NCI-H187 treated with DMSO at 0.1 percent for 48 hours (cell line): ENCODE measurements around the gene ZDHHC11B.
"Not testable (repeated sequence)": the region's sequence is repeated elsewhere in the genome, so short reads cannot be mapped to it uniquely, and the experiment has no call there.

Source experiments
- DNase-seq: peaks from one replicate; lab custom pipeline; 2025; lab: John Stamatoyannopoulos, UW

The ZDHHC11B gene

DNA sequence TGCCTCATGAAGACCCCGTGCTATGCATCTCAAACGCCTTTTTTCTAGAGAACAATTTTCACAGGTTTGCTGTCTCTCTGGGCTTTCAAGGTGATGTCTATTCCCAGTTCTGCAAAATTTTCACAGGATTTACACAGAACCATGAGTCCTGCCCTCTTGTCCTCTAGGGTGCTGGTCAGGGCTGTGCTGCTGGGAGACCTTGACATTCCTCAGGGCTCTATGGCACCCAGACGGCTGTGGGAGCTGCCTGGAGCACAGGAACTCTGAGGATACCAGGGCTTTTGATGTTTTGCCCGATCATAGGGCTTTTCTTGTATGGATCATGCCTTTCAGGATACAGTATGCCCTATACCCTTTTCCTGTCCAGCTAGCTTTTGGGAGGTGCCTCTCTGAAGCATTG is 68.9 kb downstream of the ZDHHC11B start:
- DNase-seq: not testable (repeated sequence)

DNA sequence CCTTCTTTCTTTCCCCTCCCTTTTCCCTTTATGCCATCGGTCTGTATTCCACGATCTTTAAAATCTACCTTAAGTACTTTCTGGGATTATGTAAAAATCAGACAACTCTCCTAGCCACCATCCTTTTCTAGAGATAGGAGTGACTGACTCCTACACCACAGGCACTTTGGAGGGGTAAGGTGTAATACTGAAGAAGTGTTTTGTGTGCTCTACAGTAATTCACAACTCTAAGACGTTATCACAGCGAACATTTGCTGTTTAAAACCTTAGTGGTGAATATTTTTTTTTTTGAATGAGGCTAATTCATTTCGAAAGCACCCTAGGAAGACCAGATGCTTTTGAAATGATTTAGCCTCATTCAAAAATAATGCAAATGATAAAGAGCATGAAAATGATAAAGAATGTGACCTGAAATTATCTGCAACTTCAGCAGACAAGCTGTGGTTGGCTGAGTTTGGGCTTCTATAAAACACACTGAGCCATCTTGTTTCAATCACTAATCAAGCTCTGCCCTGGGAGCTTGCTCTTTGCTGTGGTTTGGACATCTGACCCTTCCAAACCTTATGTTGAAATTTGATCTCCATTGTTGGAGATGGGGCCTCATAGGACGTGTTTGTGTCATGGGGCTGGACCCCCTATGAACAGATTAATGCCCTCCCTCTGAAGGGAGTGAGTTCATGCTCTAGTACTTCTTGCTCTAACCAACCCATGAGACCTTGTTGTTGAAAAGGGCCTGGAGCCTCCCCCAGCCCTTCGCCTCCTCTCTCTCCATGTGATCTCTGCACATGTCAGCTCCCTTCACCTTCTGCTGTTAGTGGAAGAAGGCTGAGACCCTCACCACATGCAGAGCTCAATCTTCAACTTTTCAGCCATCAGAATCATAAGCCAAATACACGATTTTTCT is 70.1 kb downstream of the ZDHHC11B start:
- not testable (repeated sequence) for DNase-seq

DNA sequence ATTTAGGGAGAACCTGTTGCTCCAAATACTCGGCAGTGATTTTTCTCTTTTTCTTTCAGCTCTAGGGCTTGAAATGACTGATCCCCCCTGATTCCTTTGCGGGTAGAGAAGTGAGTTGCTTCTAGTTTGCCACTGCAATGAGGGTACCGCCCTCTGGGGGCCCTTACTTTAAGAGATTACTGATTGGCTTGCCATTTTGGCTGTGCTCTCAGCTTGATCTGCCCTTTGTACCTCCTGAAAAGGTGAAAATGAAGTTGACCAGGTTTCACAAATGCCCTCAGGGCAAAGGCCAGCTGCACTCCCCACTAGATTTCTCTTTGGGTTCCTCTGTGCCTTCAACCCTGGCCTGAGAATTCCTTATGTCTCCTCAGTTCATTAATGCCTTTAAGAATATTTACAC is 70.8 kb downstream of the ZDHHC11B start:
- DNase-seq: not testable (repeated sequence)

DNA sequence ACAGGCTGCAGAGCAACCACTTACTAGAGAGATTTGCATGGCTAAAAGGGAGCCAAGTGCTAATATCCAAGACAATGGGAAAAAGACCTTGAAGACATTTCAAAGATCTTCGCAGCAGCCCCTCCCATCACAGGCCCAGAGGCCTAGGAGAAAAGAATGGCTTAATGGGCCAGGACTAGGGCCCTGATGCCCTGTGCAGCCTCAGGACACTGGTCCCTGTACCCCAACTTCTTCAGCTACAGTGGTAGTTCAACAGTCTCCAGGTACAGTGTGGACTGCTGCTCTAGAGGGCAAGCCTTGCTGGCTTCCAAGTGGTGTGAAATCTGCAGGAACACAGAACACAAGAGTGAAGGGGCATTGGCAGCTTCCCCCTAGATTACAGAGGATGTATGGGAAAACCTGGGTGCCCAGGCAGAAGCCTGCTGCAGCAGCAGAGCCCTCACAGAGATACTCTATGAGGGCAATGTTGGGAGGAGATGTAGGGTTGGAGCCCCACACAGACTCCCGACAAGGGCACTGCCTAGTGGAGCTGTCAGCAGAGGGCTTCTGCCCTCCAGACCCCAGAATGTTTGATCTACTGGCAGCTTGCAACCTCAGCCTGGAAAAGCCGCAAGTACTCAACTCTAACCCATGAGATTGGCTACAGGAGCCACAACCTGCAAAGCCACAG is 75.5 kb downstream of the ZDHHC11B start:
- not testable (repeated sequence) for DNase-seq

DNA sequence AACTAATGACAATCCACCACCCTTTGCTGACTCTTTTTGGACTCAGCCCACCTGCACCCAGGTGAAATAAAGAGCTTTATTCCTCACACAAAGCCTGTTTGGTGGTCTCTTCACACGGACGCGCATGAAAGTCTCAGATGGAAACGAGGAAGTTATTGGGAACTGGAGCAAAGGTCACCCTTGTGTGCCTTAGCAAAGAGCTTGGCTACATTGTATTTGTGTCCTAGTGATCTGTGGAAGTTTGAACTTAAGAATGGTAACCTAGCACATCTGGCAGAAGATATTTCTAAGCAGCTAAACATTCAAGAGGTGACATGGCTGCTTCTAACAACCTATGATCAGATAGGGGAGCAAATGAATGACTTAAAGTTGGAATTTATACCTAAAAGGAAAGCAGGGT is 76.2 kb downstream of the ZDHHC11B start:
- DNase-seq: not testable (repeated sequence)

DNA sequence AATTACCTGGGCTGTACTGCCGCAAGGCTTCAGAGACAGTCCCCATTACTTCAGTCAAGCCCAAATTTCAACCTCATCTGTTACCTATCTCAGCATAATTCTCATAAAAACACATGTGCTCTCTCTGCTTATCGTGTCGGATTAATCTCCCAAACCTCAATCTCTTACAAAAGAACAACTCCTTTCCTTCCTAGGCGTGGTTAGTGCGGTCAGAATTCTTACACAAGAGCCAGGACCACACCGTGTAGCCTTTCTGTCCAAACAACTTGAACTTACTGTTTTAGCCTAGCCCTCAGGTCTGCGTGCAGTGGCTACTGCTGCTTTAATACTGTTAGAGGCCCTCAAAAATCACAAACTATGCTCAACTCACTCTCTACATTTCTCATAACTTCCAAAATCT is 78.4 kb downstream of the ZDHHC11B start:
- not testable (repeated sequence) for DNase-seq

DNA sequence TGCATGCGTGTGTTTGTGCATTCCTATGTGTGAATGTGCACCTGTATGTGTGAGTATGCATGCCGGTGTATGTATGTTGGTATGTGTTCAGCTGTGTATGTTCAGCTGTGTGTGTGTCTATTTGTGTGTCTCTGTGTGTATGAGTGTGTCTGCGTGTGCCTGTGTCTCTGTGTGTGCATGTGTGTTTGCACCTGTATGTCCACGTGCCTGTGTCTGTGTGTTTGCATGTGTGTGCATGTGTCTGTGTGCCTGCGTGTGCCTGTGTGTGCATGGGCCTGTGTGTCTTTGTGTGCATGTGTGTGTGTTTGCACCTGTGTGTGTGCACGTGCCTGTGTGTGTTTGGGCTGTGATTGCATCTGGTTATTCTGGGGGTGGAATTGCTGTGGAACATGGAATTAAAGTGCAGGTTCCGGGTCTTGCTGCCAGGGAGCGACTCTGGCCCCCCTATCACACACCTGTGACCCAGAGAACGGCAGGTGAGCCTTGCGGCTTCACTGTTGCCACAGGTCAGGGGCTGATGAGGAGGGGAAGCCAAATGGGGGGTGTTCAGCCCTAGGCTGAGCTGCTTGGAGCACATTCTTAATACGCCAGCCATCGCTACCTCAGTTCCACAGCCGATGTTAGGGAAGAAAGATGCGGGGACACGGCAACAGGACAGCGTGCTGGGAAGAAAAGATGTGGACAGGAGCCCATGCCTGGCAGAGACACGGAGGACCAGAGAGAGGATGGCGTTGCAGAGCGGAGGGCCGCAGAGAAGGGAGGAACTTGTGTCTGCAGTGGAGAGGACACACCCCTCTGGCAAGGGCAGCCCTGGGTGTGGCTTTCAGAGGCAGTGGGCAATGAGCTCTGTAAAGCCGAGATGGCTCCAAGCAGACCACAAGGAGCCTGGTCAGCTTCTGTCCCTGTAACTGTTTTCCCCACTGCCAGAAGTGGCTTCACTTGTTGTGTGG is 87.5 kb downstream of the ZDHHC11B start:
- DNase-seq: not testable (repeated sequence)

DNA sequence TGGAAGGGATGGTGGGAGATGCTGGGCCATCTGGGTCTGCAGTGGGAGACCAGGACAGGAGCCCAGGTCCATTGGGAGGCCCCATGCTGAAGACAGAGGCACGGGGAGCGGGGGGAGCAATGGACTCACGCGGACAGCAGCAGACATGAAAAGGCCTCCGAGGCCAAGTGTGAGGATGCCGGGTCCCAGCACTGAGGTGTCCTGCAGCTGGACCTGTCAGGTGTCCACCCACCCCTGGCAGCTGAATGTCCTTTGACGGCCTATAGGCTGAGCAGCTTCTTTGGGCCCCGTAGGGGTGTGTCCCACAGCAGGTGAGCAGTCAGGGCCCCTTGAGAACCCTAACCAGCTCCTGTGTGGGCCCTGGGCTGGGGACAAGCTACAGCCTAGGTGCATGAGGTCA is 88.3 kb downstream of the ZDHHC11B start:
- DNase-seq: not testable (repeated sequence)

DNA sequence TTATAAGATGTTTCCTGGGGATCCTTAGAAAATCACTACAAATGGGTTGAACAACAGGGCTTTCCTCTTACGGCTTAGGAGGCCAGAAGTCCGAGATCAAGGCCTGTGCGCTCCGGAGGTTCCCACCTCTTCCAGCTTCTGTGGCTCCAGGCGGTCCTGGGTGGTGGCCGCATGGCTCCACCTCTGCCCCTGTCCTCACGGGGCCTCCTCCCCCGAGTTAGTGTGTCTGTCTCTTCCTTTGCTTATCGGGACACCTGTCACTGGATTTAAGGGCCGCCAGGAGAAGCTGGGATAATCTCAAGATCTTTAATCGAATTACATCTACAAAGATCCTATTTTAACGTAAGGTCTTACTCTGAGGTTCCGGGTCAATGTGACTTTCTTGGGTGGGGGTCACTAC is 89.1 kb downstream of the ZDHHC11B start:
- not testable (repeated sequence) for DNase-seq

DNA sequence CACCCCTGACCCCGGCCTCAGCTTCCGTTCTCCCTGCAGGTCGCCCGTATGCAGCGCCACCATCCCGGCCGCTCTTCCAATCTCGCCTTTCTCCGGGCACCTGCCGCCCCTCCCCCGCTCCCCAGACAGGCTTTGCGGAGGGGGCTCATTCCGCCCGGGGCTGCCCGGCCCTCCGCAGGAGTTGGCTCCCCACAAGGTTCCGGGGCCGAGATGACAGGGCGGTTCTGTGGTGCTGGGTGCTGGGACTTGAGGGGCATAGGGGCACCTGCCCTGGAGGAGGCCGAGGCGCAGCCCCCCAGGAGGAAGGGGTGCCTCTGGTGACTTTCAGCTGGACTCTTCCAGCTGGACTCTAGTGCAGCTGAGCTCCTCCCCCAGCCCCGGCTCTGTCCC is 90.5 kb downstream of the ZDHHC11B start:
- DNase-seq: not testable (repeated sequence)

DNA sequence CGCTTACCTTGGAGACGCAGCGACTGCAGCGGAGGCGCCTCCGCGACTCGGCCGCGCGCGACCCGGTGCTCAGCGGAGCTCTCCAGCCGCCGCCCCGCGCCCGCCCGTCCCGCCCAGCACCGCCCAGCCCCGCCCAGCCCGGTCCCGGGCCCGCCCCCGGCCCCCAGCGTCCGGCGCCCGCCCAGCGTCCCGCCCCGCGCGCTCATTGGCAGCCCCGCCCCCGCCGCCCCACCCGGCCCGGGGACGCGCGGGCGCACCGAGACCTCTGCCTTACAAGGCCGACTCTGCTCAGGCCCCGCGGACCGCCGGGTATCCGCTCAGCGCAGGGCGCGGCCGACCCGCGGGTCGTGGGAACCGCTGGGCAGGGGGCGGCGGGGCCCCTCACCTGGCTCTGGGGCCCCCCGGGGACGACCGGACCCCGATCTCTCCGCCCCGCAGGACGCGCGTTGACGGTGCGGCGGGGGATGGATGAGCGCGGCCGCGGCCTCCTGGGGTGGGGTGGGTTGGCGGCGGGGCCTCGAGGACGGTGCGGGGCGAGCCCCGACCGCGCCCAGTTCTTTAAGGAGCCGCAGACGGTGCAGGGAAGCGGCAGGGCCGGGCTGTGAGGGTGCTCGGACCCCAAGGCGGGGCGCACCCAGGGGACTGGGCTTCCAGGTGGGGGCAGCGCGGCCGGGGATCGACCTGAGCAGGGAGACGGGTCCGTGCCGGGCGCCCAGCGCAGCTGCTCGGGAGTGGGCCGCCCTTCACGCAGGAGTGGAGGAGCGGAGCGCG is 91.1 kb downstream of the ZDHHC11B start, which contains the start of gene TPPP:
Gene TPPP, minus strand, starts transcription at position 82 of the 771 bp plus-strand sequence. CDS start 15,292 bp downstream, outside the sequence.
- not testable (repeated sequence) for DNase-seq

DNA sequence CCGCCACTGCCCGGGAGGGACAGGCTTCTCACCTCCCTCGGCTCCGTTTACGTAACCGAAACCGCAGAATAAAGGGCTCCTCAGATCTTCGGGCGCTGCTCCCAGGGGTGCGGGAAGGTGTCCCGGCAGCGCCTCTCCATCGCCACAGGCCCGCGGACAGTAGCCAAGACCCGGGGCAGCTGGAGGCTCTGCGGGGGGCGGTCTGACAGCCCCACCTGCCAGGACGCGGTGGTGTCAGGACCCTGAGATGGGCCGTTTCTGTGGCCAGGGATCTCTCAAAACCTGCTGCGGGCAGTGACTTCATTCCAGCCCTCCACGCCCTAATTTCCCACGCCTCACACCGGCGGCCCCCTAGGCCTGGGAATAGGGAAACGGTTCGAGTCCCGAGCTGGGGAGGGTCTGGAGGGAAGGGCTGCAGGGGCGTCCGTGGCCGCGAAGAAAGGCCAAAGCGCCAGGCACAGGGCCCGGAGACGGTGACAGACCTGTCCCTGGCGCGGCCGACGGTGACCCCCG is 91.9 kb downstream of the ZDHHC11B start:
- not testable (repeated sequence) for DNase-seq

DNA sequence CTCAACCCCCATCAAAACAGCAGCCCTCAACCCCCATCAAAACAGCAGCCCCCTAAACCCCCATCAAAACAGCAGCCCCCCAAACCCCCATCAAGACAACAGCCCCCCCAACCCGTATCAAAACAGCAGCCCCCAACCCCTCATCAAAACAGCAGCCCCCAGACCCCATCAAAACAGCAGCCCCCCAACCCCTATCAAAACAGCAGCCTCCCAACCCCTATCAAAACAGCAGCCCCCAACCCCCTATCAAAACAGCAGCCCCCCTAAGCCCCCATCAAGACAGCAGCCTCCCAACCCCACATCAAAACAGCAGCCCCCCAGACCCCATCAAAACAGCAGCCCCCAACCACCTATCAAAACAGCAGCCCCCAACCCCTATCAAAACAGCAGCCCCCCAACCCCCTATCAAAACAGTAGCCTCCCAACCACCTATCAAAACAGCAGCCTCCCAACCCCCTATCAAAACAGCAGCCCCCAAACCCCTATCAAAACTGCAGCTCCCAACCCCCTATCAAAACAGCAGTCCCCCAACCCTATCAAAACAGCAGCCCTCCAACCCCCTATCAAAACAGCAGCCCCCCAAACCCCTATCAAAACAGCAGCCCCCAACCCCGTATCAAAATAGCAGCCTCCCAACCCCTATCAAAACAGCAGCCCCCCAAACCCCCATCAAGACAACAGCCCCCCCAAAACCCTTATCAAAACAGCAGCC is 92.6 kb downstream of the ZDHHC11B start:
- DNase-seq: no peak

DNA sequence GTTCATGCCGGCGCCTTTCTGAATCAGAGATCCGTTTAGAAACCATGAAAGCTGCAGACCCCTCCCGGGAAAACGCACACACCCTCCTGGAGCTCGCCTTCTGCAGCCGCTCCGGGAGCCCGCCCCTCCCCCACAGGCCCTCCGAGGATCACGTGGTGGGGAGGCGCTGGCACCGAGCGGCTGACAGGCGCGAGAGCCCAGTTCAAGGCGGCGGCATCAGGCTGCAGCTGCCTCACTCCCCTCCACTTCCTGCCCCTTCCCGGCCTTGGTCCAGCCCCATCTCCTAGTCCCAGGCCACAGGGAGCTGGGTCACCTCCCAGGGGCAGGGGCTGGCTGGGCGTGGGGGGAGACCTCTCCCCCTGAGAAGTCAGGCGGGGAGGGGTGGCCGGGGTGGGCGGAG is 93.5 kb downstream of the ZDHHC11B start:
- not testable (repeated sequence) for DNase-seq

DNA sequence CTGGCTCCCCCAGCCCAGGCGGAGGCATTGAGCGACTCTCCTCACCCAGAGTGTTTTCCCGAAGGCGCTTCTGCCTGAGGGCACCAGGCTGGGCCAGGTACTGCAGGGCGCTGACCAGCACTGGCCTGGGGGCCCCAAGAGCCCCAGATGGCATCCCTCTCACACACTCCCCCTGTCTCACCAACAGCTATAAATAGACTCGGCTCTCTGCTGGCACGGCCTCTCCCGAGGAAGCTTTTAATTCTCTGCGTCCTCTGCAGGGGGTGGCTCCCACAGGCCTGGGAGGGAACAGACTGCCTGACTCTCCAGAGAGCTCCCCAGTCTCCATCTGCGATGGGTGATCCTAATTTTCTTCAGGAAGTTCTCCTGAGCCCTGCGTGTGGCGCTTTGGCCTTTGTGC is 94.2 kb downstream of the ZDHHC11B start:
- DNase-seq: not testable (repeated sequence)

DNA sequence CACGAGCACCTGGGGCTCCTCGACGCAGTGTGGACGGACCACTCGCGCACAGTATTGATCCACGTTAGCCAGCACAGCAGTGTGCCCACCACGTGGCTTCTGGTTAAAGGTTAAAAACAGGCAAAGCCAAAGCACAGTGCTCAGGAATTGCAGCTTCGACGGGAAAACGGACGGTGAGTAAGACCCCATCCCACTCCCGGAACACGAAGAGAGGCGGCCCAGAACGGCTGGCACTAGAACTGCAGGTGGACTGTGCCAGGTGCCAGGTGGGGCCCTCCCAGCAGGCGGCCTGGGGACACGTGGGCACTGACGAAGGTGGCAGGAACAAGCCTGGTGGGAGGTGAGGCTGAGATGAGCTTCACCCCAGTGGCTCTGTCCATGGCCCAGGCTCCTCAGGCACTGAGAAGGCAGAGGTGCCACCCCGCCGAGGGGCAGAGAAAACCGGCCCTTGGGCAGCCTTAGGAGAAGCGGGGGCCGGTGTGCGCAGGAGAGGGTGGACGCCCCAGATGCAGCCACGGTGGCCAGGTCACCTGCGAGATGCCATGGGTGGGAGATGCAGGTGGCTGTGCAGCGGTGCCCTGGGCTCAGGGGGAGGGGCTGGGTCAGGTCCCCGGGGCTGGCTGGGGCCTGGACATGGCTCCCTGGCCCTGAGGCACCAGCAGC is 96.0 kb downstream of the ZDHHC11B start:
- DNase-seq: not testable (repeated sequence)

DNA sequence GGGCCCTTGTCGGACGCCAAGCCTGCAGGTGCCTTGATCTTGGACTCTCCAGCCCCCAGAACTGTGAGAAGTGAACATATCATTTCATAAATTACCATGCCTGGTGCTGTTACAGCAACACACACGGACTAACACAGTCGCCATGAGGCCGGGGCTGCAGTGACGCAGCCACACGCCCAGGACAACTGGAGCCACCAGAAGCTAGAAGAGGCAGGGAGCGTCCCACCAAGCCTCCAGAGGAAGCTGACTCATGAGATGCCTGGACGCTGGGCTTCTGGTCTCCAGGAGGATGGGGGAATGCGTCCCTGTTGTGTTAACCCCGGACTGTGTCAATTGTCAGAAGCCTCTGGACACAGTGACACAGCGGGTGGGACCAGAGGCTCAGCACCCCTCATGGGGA is 97.6 kb downstream of the ZDHHC11B start:
- not testable (repeated sequence) for DNase-seq

DNA sequence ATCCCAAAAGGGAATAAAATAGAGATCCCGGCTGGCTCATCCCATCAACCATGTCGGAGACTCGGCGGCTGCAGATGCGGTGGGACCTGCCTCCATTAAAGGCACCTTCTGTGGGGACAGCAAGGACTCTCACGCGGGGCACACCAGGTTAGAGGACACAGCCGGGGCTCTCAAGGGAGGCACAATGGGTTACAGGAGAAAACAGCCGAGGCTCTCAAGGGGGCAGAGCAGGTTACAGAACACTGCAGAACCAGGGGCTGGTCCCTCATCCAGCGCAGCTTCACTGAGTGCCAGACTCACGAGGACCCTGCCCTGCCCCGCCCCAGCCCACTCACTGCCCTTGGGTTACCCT is 98.4 kb downstream of the ZDHHC11B start:
- not testable (repeated sequence) for DNase-seq

DNA sequence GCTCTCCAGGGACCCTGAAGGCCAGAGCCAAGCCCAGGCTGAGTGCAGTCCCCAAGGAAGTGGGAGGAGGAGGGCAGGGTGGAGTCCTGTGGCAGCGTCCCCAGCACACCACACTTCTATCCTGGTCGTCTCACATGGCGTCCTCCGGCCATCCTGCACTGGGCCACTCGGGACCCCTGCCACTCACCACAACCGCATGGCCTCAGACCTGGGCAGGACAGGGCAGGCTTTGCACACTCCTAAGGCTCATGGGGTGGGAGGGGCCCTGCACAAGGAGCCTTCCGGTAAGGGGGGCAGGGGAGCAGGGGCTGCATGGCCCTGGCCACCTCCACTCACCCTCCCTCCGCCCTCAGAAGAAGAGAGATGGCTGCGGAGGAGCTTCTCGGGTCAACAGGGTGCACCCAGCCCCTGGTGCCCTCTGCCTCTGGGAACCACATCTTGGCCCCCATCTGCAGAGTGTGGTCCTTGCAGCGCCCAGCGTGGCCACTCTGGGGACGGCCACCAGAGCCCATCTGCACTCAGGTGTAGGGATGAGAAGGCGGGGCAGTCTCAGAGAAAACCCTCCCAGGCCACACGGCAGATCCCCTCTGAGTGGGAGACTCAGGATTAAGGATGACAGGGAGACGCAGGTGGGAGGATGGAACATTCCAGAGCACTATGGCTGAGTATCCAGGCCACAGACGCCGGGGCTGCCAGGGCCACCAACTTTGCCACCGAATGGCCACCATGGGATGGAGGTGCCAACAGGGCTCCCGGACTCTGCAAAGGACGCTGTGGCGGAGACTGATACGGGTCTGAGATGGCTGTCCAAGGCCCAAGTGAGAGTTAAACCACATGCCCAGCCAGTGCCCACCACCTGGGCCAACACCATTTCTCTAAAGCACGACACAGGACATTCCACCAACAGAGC is 99.0 kb downstream of the ZDHHC11B start:
- no peak for DNase-seq
